ENCODE measurements around the gene MAN2B2. TPM values are rescaled to one million over a fixed set of nuclear protein-coding genes. Genes with fewer than 3 reads are reported as not detected.

Gene MAN2B2
- total and polyA plus RNA-seq, 9 of the 15 experiments (the other 6 are each of a cell fraction or from before 2014, with no cell fraction given), result 0.21 to 8.8 (median 3.7) TPM

DNA sequence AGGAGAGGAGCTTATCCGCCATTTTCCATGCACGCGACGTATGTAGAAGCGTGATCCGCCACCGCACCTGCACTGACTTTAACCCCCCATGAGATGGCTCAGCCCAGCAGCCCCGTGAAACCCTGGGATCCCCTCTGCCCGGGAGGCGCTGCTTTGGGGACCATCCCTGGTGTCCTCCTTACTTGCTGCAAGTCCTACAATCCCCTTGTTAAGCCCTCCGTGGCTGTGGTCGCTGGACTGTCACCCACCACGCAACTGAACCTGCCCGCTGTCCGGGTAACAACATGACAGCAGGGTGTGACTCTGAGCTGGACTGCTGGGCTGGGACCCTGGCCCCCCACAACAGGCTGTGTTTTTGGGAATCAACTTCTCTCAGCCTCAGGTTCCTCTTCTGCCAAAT, 44.7 kb upstream of the MAN2B2 start:
- BruUV-seq (replicated peaks), result no TSS peak
- Histone ChIP-seq H3K27ac (ENCODE audit: extremely low read depth, low read depth, low read length) (no peak overlapping the region), H4K20me1 (replicated peaks; ENCODE audit: control insufficient read depth, insufficient read depth, low read length) (peaks cover 9% of the 10 kb centered on the region), H3K4me2 (ENCODE audit: insufficient read depth, low read length) (no peak overlapping the region), H3K9me3 (replicated peaks; ENCODE audit: control insufficient read depth, insufficient read depth, low read depth, low read length) (no peaks in the 10 kb centered on the region; the same call in 1 of the 2 replicates), H3K27me3 (ENCODE audit: control insufficient read depth in 2 of 2, insufficient read depth in 2 of 2, low read length in 2 of 2) (peaks cover 43 to 92% of the 10 kb centered on the region in 2 experiments), H2AFZ (ENCODE audit: low read depth, low read length) (no peak overlapping the region), H3K4me3 (no peak overlapping the region), H3K36me3 (ENCODE audit: control insufficient read depth, insufficient read depth, low read length) (no peaks in the 10 kb centered on the region), H3K4me1 (replicated peaks in 1 of 2; ENCODE audit: control insufficient read depth in 2 of 2, insufficient read depth in 2 of 2, low read length in 2 of 2) (peaks cover 0 to 8% of the 10 kb centered on the region in 2 experiments; a peak in 2 of 5 replicates), H3K9me1 (ENCODE audit: control insufficient read depth, insufficient read depth, low read length) (no peaks in the 10 kb centered on the region), H3K9ac (ENCODE audit: insufficient read depth in 1 of 2, low read depth in 2 of 2, low read length in 2 of 2) (no peak overlapping the region), H3K79me2 (ENCODE audit: control insufficient read depth, insufficient read depth, low read length) (no peaks in the 10 kb centered on the region)
- CTCF ChIA-PET (ENCODE audit: low intra/inter-chr PET ratio), result no interaction called here
- intact Hi-C loops (cut with micrococcal nuclease) (no loop called here), in situ Hi-C loops (cut with MboI) (no loop called here)
- TF ChIP-seq ZBTB1 (CRISPR knock-in tag; IDR thresholded peaks at IDR 0.05; ENCODE audit: borderline replicate concordance, low read depth) (no peak), PRMT5 (CRISPR knock-in tag; IDR thresholded peaks at IDR 0.05) (no peak), MCM3 (IDR thresholded peaks at IDR 0.05) (no peak)
- TF ChIP-seq, protein P1, sequence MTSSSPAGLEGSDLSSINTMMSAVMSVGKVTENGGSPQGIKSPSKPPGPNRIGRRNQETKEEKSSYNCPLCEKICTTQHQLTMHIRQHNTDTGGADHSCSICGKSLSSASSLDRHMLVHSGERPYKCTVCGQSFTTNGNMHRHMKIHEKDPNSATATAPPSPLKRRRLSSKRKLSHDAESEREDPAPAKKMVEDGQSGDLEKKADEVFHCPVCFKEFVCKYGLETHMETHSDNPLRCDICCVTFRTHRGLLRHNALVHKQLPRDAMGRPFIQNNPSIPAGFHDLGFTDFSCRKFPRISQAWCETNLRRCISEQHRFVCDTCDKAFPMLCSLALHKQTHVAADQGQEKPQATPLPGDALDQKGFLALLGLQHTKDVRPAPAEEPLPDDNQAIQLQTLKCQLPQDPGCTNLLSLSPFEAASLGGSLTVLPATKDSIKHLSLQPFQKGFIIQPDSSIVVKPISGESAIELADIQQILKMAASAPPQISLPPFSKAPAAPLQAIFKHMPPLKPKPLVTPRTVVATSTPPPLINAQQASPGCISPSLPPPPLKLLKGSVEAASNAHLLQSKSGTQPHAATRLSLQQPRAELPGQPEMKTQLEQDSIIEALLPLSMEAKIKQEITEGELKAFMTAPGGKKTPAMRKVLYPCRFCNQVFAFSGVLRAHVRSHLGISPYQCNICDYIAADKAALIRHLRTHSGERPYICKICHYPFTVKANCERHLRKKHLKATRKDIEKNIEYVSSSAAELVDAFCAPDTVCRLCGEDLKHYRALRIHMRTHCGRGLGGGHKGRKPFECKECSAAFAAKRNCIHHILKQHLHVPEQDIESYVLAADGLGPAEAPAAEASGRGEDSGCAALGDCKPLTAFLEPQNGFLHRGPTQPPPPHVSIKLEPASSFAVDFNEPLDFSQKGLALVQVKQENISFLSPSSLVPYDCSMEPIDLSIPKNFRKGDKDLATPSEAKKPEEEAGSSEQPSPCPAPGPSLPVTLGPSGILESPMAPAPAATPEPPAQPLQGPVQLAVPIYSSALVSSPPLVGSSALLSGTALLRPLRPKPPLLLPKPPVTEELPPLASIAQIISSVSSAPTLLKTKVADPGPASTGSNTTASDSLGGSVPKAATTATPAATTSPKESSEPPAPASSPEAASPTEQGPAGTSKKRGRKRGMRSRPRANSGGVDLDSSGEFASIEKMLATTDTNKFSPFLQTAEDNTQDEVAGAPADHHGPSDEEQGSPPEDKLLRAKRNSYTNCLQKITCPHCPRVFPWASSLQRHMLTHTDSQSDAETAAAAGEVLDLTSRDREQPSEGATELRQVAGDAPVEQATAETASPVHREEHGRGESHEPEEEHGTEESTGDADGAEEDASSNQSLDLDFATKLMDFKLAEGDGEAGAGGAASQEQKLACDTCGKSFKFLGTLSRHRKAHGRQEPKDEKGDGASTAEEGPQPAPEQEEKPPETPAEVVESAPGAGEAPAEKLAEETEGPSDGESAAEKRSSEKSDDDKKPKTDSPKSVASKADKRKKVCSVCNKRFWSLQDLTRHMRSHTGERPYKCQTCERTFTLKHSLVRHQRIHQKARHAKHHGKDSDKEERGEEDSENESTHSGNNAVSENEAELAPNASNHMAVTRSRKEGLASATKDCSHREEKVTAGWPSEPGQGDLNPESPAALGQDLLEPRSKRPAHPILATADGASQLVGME (CRISPR knock-in tag; IDR thresholded peaks at IDR 0.05), result no peak
- TF ChIP-seq, protein P2, sequence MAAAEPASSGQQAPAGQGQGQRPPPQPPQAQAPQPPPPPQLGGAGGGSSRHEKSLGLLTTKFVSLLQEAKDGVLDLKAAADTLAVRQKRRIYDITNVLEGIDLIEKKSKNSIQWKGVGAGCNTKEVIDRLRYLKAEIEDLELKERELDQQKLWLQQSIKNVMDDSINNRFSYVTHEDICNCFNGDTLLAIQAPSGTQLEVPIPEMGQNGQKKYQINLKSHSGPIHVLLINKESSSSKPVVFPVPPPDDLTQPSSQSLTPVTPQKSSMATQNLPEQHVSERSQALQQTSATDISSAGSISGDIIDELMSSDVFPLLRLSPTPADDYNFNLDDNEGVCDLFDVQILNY (CRISPR knock-in tag; IDR thresholded peaks at IDR 0.05), result no peak
- ATAC-seq, result no peak
- DNase-seq (ENCODE audit: extremely low read depth in 1 of 4, low spot score in 3 of 4), result no peak
- FAIRE-seq, result no peak
- POLR2A ChIA-PET, result no interaction called here
- WGBS (ENCODE audit: insufficient coverage, low coverage, missing lambda C conversion rate), result 4% methylated on average over 15 of the region's 15 CpGs

Measured in K562 (cell line).